Right lobe of liver (tissue), 6 donors: ENCODE measurements around the gene SLC31A2. TPM values are rescaled to one million over a fixed set of nuclear protein-coding genes. Genes with fewer than 3 reads are reported as not detected.

ENCODE experiments used
- ATAC-seq, 4 donors: fragments of 200-7000 bp; cut with Tn5 transposase; one replicate each; pipeline ENCODE4 v1.9.1; 2020; ENCODE audit warnings: mild to moderate bottlenecking in 4 of 4, moderate library complexity in 4 of 4
- DNase-seq, 3 donors: peaks; one replicate each; pipeline ENCODE4 v3.0.0-alpha.2; 2020
- H3K27ac ChIP-seq, 3 donors: fragments of 200-600 bp; one replicate each; pipeline ENCODE4 v1.8.0; 2022
- H3K27me3 ChIP-seq, 2 donors: fragments of 200-600 bp; one replicate each; pipeline ENCODE4 v1.8.0; 2022
- H3K36me3 ChIP-seq, 4 donors: fragments of 200-600 bp; sonication (generic) in 1 of 4; one replicate each; pipeline versions ENCODE4 v1.5.1 to v1.8.0; 2017 to 2022; ENCODE audit warnings: control low read depth in 1 of 4
- H3K4me1 ChIP-seq, 4 donors: fragments of 200-600 bp; sonication (generic) in 1 of 4; one replicate each; pipeline versions ENCODE4 v1.5.1 to v1.8.0; 2017 to 2022; ENCODE audit warnings: control low read depth in 1 of 4
- H3K4me3 ChIP-seq, 3 donors: fragments of 200-600 bp; one replicate each; pipeline ENCODE4 v1.8.0; 2022
- H3K9me3 ChIP-seq, 4 donors: fragments of 200-600 bp; sonication (generic) in 1 of 4; one replicate each; pipeline versions ENCODE4 v1.5.1 to v1.8.0; 2017 to 2022; ENCODE audit warnings: control low read depth in 1 of 4
- POLR2A ChIP-seq: fragments of 450-650 bp; IDR thresholded peaks from one replicate; pipeline ENCODE4 v1.6.1; 2017; ENCODE audit warnings: antibody characterized with exemption, mild to moderate bottlenecking
- WGBS: methylation state at CpG from one replicate; pipeline ENCODE4 v1.1.6; 2018; ENCODE audit warnings: low coverage, low lambda C conversion rate; ENCODE audit not compliant: insufficient coverage; ENCODE audit errors: missing lambda C conversion rate; 5-methylcytosine and 5-hydroxymethylcytosine counted together
- intact Hi-C, 2 donors: fragments of 100-400 bp; cut with DNase I; formaldehyde crosslinking; loops; one replicate each; pipeline versions ENCODE4 v1.11.2 to v1.14.1; 2022
- total RNA-seq, 6 experiments: library from RNA; depleted of rRNA in 2 of 6; stranded (reverse); fragments of >200 nt in 2 of 6; fragmentation: NEBNext Ultra II Directional in 3 of 6; extraction: Animal tissue kit (Norgen Biotek cat#: 25700) in 3 of 6; gene quantifications; one replicate each; pipeline versions ENCODE4 v1.1.0 to v1.2.4, GENCODE V29; 2016 to 2023
- TF ChIP-seq, protein P1 (sequence below), 4 donors: fragments of 200-600 bp in 3 of 4; fragments of 450-650 bp in 1 of 4; IDR thresholded peaks; one replicate each; pipeline versions ENCODE4 v1.5.1 to v1.8.0; 2016 to 2022; ENCODE audit warnings: antibody characterized with exemption in 4 of 4, mild to moderate bottlenecking in 2 of 4
- donor health status: DM: no; HTN: yes; CAD: no.
- donor health status: DM: no; HTN: no; CAD: no.
- donor health status: DM: no; HTN: no; CAD: no.
- donor health status: DM: no; HTN: yes; CAD: no.
- donor health status: DM: no; HTN: yes; CAD: no.

SLC31A2 gene
- total RNA-seq, 6 experiments from 2014 or later: 11.5 to 43.4 (median 25.0) TPM

DNA sequence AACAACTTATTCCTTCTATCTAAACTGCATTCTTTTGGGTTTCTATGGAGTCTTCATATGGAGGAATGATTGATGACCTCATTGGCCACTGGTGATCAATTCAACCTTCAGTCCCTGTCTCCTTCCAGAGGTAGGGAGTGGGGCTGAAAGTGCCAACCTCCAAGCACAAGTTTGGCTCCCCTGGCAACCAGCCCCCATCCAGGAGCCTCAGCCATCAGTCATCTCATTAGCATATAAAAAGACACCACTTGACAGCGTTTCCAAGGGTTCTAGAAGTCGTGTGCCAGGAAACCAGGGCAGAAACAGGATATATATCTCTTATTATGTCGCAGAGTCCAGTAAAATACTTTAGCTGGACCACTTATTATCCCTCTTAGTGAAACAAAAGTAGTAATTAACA lies 9.8 kb downstream of the SLC31A2 start:
- peaks cover 0 to 19% (median 0%) of the 10 kb centered on the region in 4 donors for H3K4me1 ChIP-seq
- ATAC-seq (no peak), DNase-seq (no peak)
- intact Hi-C loops: no loop called here
- WGBS: 93% methylated on average over 3 of the region's 3 CpGs
- H3K36me3 ChIP-seq: peaks cover 0 to 52% (median 20%) of the 10 kb centered on the region in 4 donors
- no peak overlapping the region for H3K27ac ChIP-seq
- H3K4me3 ChIP-seq: no peak overlapping the region
- TF ChIP-seq, protein P1, sequence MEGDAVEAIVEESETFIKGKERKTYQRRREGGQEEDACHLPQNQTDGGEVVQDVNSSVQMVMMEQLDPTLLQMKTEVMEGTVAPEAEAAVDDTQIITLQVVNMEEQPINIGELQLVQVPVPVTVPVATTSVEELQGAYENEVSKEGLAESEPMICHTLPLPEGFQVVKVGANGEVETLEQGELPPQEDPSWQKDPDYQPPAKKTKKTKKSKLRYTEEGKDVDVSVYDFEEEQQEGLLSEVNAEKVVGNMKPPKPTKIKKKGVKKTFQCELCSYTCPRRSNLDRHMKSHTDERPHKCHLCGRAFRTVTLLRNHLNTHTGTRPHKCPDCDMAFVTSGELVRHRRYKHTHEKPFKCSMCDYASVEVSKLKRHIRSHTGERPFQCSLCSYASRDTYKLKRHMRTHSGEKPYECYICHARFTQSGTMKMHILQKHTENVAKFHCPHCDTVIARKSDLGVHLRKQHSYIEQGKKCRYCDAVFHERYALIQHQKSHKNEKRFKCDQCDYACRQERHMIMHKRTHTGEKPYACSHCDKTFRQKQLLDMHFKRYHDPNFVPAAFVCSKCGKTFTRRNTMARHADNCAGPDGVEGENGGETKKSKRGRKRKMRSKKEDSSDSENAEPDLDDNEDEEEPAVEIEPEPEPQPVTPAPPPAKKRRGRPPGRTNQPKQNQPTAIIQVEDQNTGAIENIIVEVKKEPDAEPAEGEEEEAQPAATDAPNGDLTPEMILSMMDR (IDR thresholded peaks at IDR 0.05): no peak
- TF ChIP-seq POLR2A: no peak
- H3K9me3 ChIP-seq: no peaks in the 10 kb centered on the region
- no peaks in the 10 kb centered on the region for H3K27me3 ChIP-seq

DNA sequence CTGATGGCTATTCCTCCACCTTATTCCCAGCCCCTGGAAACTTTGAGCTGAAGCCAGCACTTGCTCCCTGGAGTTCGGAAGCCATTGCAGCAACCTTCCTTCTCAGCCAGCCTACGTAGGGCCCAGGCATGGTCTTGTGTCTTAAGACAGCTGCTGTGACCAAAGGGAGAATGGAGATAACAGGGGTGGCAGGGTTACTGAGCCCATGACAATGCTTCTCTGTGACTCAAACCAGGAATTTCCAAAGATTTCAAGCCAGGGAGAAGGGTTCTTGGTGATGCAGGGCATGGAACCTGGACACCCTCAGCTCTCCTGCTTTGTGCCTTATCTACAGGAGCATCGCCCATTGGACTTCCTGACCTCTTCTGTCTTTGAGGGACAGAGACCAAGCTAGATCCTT lies 12.2 kb downstream of the SLC31A2 start:
- Histone ChIP-seq H3K4me1 (peaks cover 0 to 28% (median 0%) of the 10 kb centered on the region in 4 donors), H3K27me3 (no peaks in the 10 kb centered on the region), H3K36me3 (peaks cover 0 to 70% (median 23%) of the 10 kb centered on the region in 4 donors), H3K4me3 (no peak overlapping the region), H3K9me3 (no peaks in the 10 kb centered on the region), H3K27ac (no peak overlapping the region)
- TF ChIP-seq, protein P1 (IDR thresholded peaks at IDR 0.05): no peak
- TF ChIP-seq POLR2A: no peak
- no peak for DNase-seq
- ATAC-seq: no peak
- 68% methylated on average over 3 of the region's 3 CpGs for WGBS
- intact Hi-C loops: no loop called here

DNA sequence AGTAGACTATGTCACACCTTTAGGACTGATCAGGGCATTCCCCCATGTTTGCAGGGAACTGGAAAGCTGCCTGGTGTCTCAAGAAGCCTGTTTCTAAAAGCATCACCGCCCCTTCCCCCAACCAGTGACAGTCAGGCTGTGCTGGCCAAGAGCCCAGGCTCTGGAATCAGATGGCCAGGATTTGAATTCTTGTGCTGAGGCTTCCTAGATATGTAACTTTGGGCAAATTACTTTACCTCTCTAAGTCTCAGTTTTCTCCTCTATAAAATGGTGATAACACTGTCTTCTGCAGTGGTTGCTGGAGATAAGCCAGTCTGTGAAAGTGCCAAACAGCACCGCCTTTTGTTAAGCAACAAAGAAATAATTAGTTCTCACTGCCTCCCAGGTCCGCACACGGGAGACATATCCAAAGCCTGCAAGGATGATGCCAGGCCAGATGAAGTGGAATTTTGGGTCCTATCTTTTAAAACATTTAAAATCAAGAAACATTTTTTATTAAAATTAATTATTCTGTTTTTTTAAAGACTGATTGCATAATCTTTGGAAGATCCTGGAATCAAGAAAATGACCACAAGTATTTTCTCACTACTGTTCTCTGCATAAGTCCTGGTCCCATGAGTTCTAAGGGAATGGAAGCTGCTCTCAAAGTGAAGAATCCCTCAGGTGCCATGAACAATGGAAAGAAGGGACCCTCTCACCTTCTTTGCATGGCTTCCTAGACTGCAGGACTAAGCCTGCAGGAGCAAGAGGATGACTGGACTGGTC lies 13.9 kb downstream of the SLC31A2 start:
- WGBS: 64% methylated on average over 3 of the region's 4 CpGs
- intact Hi-C loops: no loop called here
- TF ChIP-seq, protein P1 (IDR thresholded peaks at IDR 0.05): no peak
- no peak for TF ChIP-seq POLR2A

DNA sequence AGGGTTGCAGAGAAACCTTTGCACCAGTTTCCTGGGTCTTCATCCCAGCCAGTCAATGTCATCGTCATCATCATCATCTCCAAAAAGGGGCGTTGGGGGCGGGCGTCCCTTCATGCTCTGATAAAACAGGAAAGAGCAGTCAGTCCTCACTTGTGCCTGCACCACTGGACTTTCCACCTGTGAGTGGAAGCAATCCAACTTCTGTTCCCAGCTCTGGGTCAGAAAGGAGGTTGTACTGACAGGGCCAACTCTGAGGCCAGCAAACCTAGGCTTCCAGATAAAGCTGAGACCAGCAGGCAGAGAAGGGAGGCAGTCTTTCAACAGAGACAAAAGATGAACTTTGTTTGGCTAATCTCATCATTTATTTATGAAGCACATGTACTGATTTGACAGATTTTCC lies 15.2 kb downstream of the SLC31A2 start:
- no peaks in the 10 kb centered on the region for H3K27me3 ChIP-seq
- no peaks in the 10 kb centered on the region for H3K9me3 ChIP-seq
- intact Hi-C loops: no loop called here
- H3K4me1 ChIP-seq: peaks cover 0 to 20% (median 0%) of the 10 kb centered on the region in 4 donors
- ATAC-seq (peak; percentile 73 to 89 (median 84)), DNase-seq (peak in 1 of 3 donors; percentile 85)
- no peak overlapping the region for H3K4me3 ChIP-seq
- TF ChIP-seq POLR2A: no peak
- TF ChIP-seq, protein P1 (IDR thresholded peaks at IDR 0.05): no peak
- no peak overlapping the region for H3K27ac ChIP-seq
- WGBS: 25% methylated on average over 1 of the region's 4 CpGs
- H3K36me3 ChIP-seq: peaks cover 19 to 81% (median 41%) of the 10 kb centered on the region in 4 donors

More for the DNA sequence above, 13.9 kb downstream of the SLC31A2 start:
- Histone ChIP-seq H3K9me3 (no peaks in the 10 kb centered on the region), H3K4me3 (no peak overlapping the region), H3K27me3 (no peaks in the 10 kb centered on the region), H3K36me3 (peaks cover 13 to 79% (median 32%) of the 10 kb centered on the region in 4 donors), H3K4me1 (peaks cover 0 to 20% (median 0%) of the 10 kb centered on the region in 4 donors), H3K27ac (no peak overlapping the region)
- ATAC-seq (peak; percentile 22 to 71 (median 38)), DNase-seq (peak in 1 of 3 donors; percentile 66)
